H9 (cell line): ENCODE measurements around the gene ZNF790. TPM values are rescaled to one million over a fixed set of nuclear protein-coding genes. Genes with fewer than 3 reads are reported as not detected.

Experiments
- DNase-seq: peaks from one replicate; pipeline ENCODE4 v3.0.0-alpha.2; 2017
- H2AFZ ChIP-seq: one replicate; pipeline ENCODE4 v1.6.1; 2013; ENCODE audit warnings: mild to moderate bottlenecking, low read length, control low read depth, moderate library complexity
- H2AK5ac ChIP-seq: 2 replicates; pipeline ENCODE4 v1.6.1; 2013; ENCODE audit warnings: low read length, control low read depth, mixed read lengths; ENCODE audit not compliant: insufficient read length
- H2BK120ac ChIP-seq: one replicate; pipeline ENCODE4 v1.6.1; 2013; ENCODE audit warnings: low read depth, mild to moderate bottlenecking, low read length, control low read depth, inconsistent platforms; ENCODE audit not compliant: poor library complexity, severe bottlenecking
- H2BK12ac ChIP-seq: 2 replicates; pipeline ENCODE4 v1.6.1; 2013; ENCODE audit warnings: low read length, control low read depth, mixed read lengths, low read depth; ENCODE audit not compliant: insufficient read length
- H2BK15ac ChIP-seq: 2 replicates; pipeline ENCODE4 v1.6.1; 2013; ENCODE audit warnings: low read depth, low read length, control low read depth
- H2BK20ac ChIP-seq: one replicate; pipeline ENCODE4 v1.6.1; 2013; ENCODE audit warnings: low read depth, mild to moderate bottlenecking, low read length, control low read depth, inconsistent platforms; ENCODE audit not compliant: poor library complexity, severe bottlenecking
- H2BK5ac ChIP-seq: 2 replicates; pipeline ENCODE4 v1.6.1; 2013; ENCODE audit warnings: low read length, control low read depth, mixed read lengths; ENCODE audit not compliant: insufficient read length
- H3K14ac ChIP-seq: 2 replicates; pipeline ENCODE4 v1.6.1; 2013; ENCODE audit warnings: low read length, control low read depth; ENCODE audit not compliant: insufficient read depth
- H3K18ac ChIP-seq: 2 replicates; pipeline ENCODE4 v1.6.1; 2013; ENCODE audit warnings: low read depth, mild to moderate bottlenecking, mixed read lengths, low read length, control low read depth; ENCODE audit not compliant: insufficient read length
- H3K23ac ChIP-seq: 2 replicates; pipeline ENCODE4 v1.6.1; 2013; ENCODE audit warnings: low read length, control low read depth, mixed read lengths, low read depth; ENCODE audit not compliant: insufficient read length
- H3K23me2 ChIP-seq: 2 replicates; pipeline ENCODE4 v1.6.1; 2013; ENCODE audit warnings: low read depth, mild to moderate bottlenecking, mixed read lengths, low read length, control low read depth; ENCODE audit not compliant: insufficient read length, poor library complexity, severe bottlenecking
- H3K27ac ChIP-seq: 2 replicates; pipeline ENCODE4 v1.5.1; 2013; ENCODE audit warnings: low read length, control low read depth, mixed read lengths, low read depth; ENCODE audit not compliant: insufficient read length
- H3K27me3 ChIP-seq: 2 replicates; pipeline ENCODE4 v1.6.1; 2013; ENCODE audit warnings: low read length, control low read depth, inconsistent platforms; ENCODE audit not compliant: insufficient read depth
- H3K4ac ChIP-seq: 2 replicates; pipeline ENCODE4 v1.6.1; 2013; ENCODE audit warnings: low read depth, mild to moderate bottlenecking, control low read depth, inconsistent platforms, low read length, moderate library complexity
- H3K4me1 ChIP-seq: 2 replicates; pipeline ENCODE4 v1.6.1; 2013; ENCODE audit warnings: low read length, control low read depth, inconsistent platforms; ENCODE audit not compliant: insufficient read depth
- H3K4me2 ChIP-seq: 2 replicates; pipeline ENCODE4 v1.6.1; 2013; ENCODE audit warnings: low read length, control low read depth, mixed read lengths; ENCODE audit not compliant: insufficient read length, insufficient read depth
- H3K56ac ChIP-seq: 2 replicates; pipeline ENCODE4 v1.6.1; 2013; ENCODE audit warnings: low read depth, mild to moderate bottlenecking, mixed read lengths, low read length, control low read depth; ENCODE audit not compliant: insufficient read length
- H3K79me1 ChIP-seq: 2 replicates; pipeline ENCODE4 v1.6.1; 2013; ENCODE audit warnings: low read depth, mild to moderate bottlenecking, moderate library complexity, low read length, control low read depth, inconsistent platforms; ENCODE audit not compliant: insufficient read depth, poor library complexity, severe bottlenecking
- H3K79me2 ChIP-seq: 2 replicates; pipeline ENCODE4 v1.6.1; 2013; ENCODE audit warnings: low read length, control low read depth, inconsistent platforms; ENCODE audit not compliant: insufficient read depth
- H3K9ac ChIP-seq: 2 replicates; pipeline ENCODE4 v1.6.1; 2013; ENCODE audit warnings: low read length, control low read depth, mixed read lengths; ENCODE audit not compliant: insufficient read length; ENCODE audit errors: extremely low read depth
- H3K9me3 ChIP-seq: one replicate; pipeline ENCODE4 v1.6.1; 2013; ENCODE audit warnings: low read depth, low read length, inconsistent platforms; ENCODE audit not compliant: control insufficient read depth
- H3T11ph ChIP-seq: one replicate; pipeline ENCODE4 v1.6.1; 2013; ENCODE audit warnings: mild to moderate bottlenecking, low read length, control low read depth, inconsistent platforms
- H4K20me1 ChIP-seq: one replicate; pipeline ENCODE4 v1.6.1; 2013; ENCODE audit not compliant: control insufficient read depth, insufficient read length, insufficient read depth
- H4K5ac ChIP-seq: 2 replicates; pipeline ENCODE4 v1.6.1; 2013; ENCODE audit warnings: low read depth, mild to moderate bottlenecking, mixed read lengths, low read length, control low read depth; ENCODE audit not compliant: insufficient read length
- H4K8ac ChIP-seq: replicated peaks from 2 replicates; pipeline ENCODE4 v1.6.1; 2013; ENCODE audit warnings: low read length, control low read depth, mixed read lengths, low read depth; ENCODE audit not compliant: insufficient read length
- H4K91ac ChIP-seq: 2 replicates; pipeline ENCODE4 v1.6.1; 2013; ENCODE audit warnings: low read depth, mild to moderate bottlenecking, moderate library complexity, mixed read lengths, low read length, control low read depth; ENCODE audit not compliant: insufficient read length
- H3K27ac Mint-ChIP-seq, 3 experiments: 2 replicates in 2 of 3; 3 replicates in 1 of 3; pipeline ENCODE4 v1.8.0; 2020 to 2021; ENCODE audit warnings: mixed read lengths in 3 of 3, mild to moderate bottlenecking in 1 of 3, moderate library complexity in 1 of 3
- H3K27me3 Mint-ChIP-seq: 2 replicates; pipeline ENCODE4 v1.8.0; 2021; ENCODE audit warnings: low read depth, mild to moderate bottlenecking, moderate library complexity, mixed read lengths
- H3K36me3 Mint-ChIP-seq, 3 experiments: 2 replicates in 2 of 3; 3 replicates in 1 of 3; pipeline ENCODE4 v1.8.0; 2020 to 2021; ENCODE audit warnings: low read depth in 3 of 3, mixed read lengths in 3 of 3; ENCODE audit not compliant: insufficient read depth in 1 of 3
- H3K4me1 Mint-ChIP-seq, 2 experiments: 2 replicates each; pipeline ENCODE4 v1.8.0; 2020; ENCODE audit warnings: mixed read lengths in 2 of 2
- H3K4me3 Mint-ChIP-seq, 2 experiments: 2 replicates in 1 of 2; 3 replicates in 1 of 2; pipeline ENCODE4 v1.8.0; 2020 to 2021; ENCODE audit warnings: mild to moderate bottlenecking in 2 of 2, mixed read lengths in 2 of 2, moderate library complexity in 1 of 2
- H3K9me3 Mint-ChIP-seq, 2 experiments: 2 replicates in 1 of 2; 3 replicates in 1 of 2; pipeline ENCODE4 v1.8.0; 2020; ENCODE audit warnings: mild to moderate bottlenecking in 2 of 2, mixed read lengths in 2 of 2, moderate library complexity in 1 of 2
- CTCF ChIP-seq: fragments of 200-600 bp; sonication (generic); conservative IDR thresholded peaks from 3 replicates; pipeline ENCODE4 v1.8.0; 2021; ENCODE audit warnings: antibody characterized with exemption, mild to moderate bottlenecking
- WGBS: extraction: QIAGEN DNeasy Blood & Tissue Kit; methylation state at CpG from one replicate; pipeline ENCODE4 v1.1.7; 2013; ENCODE audit warnings: missing lambda C conversion rate, low lambda C conversion rate, mixed read lengths; ENCODE audit not compliant: insufficient read length; ENCODE audit errors: extremely low coverage; 5-methylcytosine and 5-hydroxymethylcytosine counted together
- total RNA-seq: library from RNA; stranded (reverse); gene quantifications from 2 replicates; pipeline ENCODE4 v1.2.1, GENCODE V29; 2021

ZNF790 gene
- total RNA-seq, 1 experiment from 2014 or later, result 8.2 TPM

GRCh38 chr19:36847968-36848367 is 9.8 kb upstream of the ZNF790 start:
- no peak overlapping the region for H3K18ac ChIP-seq
- Mint-ChIP-seq H3K27ac (no peak overlapping the region), H3K27me3 (no peaks in the 10 kb centered on the region), H3K9me3 (peaks cover 0 to 34% of the 10 kb centered on the region in 2 experiments; a peak in 3 of 5 replicates), H3K36me3 (peaks cover 23 to 41% (median 37%) of the 10 kb centered on the region in 3 experiments), H3K4me1 (peaks cover 2 to 3% of the 10 kb centered on the region in 2 experiments), H3K4me3 (no peak overlapping the region)
- H2AK5ac ChIP-seq, result no peak overlapping the region
- no peak overlapping the region for H3K9ac ChIP-seq
- no CpG with 5 or more reads among the region's 1 CpG for WGBS
- no peak overlapping the region for H3K56ac ChIP-seq
- TF ChIP-seq CTCF, result no peak
- no peak overlapping the region for H3K4me2 ChIP-seq
- no peak overlapping the region for H2AFZ ChIP-seq
- H3K4me1 ChIP-seq, result no peaks in the 10 kb centered on the region
- H3K79me1 ChIP-seq, result peaks cover 3% of the 10 kb centered on the region
- H3K79me2 ChIP-seq, result no peaks in the 10 kb centered on the region; the same call in 1 of the 2 replicates
- no peak overlapping the region for H2BK20ac ChIP-seq
- H3K23ac ChIP-seq, result no peak overlapping the region
- no peak overlapping the region for H3K27ac ChIP-seq
- no peak overlapping the region for H4K91ac ChIP-seq
- no peak overlapping the region for H2BK12ac ChIP-seq
- H2BK15ac ChIP-seq, result no peak overlapping the region
- H3K14ac ChIP-seq, result no peak overlapping the region
- no peaks in the 10 kb centered on the region for H3K9me3 ChIP-seq
- no peak overlapping the region for H2BK120ac ChIP-seq
- H3K23me2 ChIP-seq, result peaks cover 11% of the 10 kb centered on the region
- no peak overlapping the region for H3T11ph ChIP-seq
- H4K20me1 ChIP-seq, result no peaks in the 10 kb centered on the region
- no peaks in the 10 kb centered on the region for H3K27me3 ChIP-seq
- no peak overlapping the region for H4K5ac ChIP-seq
- H4K8ac ChIP-seq, result no peak overlapping the region
- H3K4ac ChIP-seq, result no peak overlapping the region
- H2BK5ac ChIP-seq, result no peak overlapping the region
- no peak for DNase-seq
